Stimulated activated CD4-positive, alpha-beta T cell treated with anti-CD3 and anti-CD28 coated beads, Interleukin-4, amount 100 ng/mL, for 48 hours (primary cell): ENCODE results near the gene RGS8.

ENCODE experiments used
- DNase-seq, 2 donors: peaks; one replicate each; pipeline ENCODE4 v3.0.0-alpha.2; 2020; ENCODE audit warnings: low read depth in 2 of 2

RGS8 gene

DNA sequence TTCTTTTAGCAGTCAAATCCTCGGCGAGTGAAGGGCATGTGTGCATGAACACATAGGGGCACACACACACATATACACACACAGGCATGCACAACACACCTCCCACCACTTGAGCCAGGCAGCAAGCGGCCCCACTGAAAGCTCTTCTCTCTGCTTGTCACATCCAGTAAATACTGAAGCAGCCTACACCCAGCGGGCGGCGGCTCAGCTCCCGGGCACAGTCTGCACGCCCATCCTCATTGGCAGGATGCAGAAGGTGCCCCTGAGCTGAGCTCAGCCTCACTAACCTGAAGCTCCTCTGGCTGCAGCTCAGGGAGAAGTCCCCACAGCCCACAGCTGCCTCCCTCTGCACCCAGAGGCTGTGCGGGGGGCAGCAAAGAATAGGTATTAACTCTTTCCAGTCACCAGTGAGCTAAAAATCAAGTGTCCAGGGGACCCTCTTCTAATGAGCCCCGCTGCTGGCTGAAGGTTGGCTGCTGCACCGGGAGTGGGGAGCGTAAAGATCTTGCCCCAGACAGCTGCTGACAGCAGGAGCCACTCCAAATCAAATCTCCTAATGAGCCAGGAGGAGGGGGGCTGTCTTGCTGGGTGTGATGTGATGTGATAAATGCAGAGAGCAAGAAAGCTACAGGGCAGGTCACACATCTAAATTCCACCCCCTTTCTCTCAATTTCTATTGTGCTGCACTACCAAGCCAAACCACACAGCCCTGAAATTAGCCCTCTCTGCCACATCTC, 12.5 kb downstream of the RGS8 start:
- no peak for DNase-seq

DNA sequence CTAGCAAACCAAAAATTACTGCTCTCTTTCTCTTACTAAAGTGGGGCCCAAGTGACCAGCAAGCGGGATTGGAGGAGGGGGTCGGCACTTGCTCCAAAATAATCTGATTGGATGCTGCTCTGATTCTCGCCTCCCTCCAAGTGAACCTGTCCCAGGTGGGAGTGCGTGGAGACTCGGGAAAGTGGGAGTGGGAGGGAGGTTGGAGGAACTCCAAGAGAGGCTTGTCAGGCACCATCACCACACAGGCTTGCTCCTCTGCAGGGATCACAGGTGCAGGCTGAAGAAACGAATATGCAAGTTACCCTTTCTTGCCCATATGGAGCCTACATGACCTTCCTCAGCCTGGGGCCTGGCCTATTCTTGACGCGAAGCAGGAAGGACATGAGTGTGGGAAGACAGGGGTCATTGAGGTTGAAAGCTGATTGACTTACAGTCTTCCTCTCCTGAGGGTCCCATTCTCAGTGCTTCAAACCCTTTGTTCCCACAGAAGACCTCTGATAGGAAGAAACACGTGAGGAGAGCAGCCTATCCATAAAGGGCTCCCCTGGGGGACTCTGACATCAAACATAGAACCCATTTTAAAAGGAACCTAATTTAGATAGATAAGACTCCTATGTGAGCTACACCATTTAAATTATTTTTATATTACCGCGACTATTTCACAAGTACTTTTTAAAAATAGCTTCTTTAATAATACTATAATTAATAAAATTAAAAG, 14.2 kb downstream of the RGS8 start:
- no peak for DNase-seq

DNA sequence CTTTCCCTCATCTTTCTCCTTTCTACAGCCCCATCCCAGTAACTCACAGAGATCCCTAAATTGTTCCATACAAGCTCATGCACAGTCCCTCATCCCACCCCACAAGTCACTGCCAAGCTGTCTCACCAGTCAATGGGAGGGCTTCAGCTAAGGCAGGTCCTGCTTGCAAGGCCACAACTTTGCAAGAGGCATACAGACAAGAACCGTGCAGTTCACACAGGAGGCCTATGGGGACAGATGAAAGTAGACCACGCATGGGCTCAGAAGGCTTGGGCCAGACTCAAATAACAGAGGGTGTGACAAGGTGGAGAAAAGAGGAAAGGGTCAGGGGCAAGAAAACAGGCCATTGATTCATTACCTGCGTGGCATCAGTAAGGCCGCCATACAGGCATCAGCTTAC, 15.1 kb downstream of the RGS8 start:
- DNase-seq: no peak

DNA sequence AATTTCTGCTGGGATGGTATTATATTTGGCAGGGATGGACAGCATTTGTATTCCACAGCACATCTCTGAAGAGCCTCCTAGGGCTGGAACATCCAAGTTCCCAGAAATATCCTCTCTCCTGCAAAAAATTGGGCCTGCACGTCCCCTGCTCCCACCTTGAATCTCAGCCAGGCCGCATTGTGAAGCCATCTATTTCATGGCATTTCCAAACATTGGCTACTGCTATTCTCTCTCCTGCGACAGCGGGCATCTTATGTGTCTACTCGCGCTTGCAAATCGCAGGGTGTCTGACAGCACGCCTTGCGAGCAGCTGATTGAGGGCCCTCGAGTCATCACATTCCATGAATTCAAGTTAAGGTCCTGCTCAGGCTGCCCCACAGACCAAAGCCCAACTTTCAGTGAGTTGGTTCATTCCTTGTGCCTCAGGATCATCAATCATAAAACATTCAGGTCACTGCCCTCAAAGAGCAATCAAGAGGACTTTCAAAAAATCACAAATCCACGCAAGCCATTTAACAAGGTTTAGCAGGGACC, 15.8 kb downstream of the RGS8 start:
- no peak for DNase-seq

DNA sequence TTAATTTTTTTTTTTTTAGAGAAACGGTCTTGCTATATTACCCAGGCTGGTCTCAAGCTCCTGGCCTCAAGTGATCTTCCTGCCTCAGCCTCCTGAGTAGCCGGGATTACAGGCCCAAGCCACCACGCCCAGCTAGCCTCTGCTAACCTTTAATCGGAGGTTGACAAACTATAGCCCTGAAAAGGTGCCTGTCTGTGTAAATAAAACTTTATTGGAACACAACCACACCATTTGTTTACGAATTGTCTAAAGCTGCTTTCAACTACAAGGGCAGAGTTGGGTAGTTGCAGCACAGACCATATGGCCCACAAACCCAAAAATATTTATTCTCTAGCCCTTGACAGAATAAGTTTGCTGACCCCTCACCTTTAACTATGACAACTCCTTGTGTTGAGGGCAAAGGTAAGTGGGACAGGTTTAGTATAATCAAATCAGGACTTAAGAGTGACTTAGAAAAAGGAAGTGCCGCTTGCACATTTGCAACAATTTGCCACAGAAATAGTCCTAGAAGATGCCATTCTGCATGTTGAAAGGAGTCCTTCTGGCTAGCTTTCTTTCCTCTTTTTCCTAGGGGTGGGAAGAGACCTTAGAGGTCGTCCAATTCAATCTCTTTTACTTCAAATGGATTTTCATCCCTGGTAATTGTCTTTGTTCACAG, 16.4 kb downstream of the RGS8 start:
- no peak for DNase-seq

DNA sequence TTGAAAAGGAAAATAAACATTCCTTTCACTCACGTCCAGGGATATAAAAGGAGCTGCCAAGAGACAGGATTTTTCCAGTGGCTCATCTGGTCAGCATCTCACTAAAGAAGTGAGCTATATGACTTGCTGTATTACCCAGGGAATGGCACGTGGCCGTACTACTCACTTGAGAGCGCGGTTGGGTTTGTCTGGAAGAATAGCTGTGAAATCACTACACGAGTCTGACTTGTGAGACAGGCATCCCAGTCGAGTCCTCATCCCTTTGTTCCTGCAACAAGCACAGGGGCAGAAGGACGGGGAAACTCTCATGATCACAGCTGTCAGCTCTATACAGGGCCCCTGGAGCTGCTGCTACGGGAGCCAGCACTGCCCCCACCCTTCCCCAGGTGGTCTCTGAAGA, 17.7 kb downstream of the RGS8 start:
- DNase-seq: no peak

DNA sequence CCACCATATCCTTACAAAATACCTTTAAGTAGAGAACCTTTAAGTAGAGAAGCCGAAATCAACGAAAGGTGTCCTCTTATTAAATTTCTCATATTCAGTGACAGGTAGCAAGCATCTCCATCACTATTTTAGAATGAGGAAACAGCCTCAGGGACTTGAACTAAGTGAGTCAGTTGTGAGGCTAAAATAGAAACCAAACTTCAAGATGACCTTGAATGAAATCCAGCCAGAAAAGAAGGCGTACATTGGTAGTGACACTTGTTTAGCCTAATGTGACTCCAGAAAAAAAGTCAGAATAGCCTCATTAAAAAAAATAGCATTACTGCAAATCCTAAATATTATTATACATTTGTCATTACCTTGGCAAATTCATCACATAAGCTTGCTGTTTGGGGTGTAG, 20.1 kb downstream of the RGS8 start:
- no peak for DNase-seq

DNA sequence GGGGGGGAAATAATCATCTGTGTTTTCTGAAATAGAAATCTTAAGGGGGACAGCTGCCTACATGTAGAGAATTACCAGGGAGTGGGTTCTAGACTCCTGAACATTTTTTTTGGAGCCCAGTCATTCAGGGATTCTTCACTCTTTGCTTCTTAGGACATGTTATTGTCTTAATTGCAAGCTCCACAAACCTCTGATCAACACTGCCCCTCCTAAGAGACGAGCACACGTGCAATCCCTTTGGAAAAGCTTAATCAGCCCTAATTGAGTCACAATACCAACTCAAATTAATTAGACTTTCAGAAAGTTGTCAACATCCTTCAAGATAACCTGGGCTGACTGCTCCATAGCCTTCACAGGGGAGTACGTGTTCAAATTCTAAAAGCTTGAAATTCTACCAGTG, 21.4 kb downstream of the RGS8 start:
- DNase-seq: no peak

DNA sequence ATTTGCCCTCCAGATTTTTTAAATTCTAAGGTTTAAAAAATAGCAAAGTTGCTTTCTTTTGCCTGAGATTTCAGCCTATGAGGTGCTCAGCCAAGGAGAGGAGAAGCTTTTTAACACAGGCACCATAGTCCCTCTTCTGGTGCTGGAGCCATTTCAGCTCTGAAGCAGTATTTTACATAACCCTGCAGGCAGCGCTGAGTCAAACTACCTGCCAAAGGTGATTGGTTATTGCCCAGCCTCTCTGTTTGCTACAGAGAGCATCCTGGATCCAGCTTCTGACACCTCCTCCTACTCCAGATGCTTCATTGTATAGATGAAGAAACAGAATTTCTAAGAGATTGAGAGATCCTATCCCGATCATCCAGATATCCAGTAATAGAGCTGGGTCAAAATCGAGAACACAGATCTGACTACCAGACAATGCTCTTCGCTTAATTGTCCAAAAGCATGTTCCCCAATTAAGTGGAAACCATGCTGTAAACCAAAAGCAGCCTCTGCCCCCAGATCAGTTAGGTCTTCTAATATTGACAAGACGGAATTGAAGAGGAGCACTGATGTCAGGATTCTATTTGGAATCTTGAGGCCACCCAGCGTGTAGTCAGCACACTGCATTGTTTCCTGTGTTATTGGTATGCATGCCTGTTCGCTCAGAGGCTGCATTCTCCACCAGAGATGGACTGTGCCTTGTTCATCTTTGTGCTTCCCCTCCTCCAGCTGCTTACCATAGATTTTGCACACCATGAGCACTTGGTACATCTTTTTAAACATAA, 22.1 kb downstream of the RGS8 start:
- DNase-seq: no peak

DNA sequence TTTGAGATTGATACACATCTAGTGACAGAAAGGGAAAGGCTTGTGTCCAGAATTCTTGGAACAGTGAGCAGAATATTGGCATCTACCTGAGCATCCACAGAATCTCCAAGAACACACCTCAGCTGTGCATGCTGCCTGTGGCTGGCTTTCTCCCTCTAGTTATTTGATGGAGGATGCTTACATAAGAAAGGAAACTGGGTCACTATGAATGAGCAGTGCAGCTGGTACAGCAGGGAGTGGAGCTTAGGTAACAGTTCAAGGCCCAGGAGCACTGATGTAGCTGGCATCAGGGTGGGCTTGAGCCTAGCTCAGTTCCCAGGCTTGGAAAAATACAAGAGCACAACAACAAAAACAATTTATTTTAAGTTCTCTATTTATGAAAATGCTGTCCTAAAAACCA, 26.3 kb downstream of the RGS8 start:
- DNase-seq: no peak

DNA sequence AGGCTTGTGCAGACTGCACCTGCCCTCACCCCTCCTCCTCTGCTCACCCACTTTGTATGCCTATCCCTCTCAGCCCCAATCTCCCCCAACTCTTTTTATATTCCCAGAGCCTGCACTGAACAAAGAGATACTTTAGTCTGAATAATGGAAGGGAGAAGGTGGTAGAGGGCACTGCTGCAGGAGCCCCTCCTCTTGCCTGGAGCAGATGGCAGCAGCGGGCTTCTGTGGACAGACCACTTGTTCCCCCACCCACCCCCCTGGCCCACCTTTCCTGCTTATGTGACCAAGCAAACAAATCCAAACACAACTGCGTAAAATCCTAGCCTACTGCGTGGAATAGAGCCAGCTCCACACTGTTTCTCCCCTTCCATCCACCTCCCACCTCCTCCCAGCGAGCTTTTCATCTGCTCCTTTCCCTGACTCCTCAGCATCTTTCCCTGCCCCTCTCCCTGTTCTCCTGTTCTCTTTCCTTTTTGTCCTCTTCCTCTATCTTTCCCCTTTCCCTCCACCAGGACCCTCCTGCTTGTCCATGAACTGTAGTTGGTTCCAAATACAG, 27.5 kb downstream of the RGS8 start:
- no peak for DNase-seq

DNA sequence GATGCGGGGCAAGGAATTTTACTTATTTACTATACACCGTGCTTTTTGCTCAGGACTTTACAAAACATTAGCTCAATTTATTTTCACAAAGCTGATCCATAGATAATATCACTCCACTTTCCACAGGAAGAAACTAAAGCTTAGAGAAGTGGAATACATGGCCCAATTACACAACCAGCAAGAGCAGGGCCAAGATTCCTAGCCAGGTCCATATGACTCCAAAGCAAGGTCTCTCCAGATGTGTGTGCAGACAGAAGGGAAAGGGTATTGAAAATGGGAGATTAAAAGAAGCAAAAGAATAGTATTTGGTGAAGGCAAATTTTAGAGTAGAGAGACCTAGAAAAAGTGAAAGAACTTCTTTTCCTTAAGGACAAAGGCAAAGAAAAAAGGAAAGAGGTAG, 30.4 kb downstream of the RGS8 start:
- DNase-seq: no peak

DNA sequence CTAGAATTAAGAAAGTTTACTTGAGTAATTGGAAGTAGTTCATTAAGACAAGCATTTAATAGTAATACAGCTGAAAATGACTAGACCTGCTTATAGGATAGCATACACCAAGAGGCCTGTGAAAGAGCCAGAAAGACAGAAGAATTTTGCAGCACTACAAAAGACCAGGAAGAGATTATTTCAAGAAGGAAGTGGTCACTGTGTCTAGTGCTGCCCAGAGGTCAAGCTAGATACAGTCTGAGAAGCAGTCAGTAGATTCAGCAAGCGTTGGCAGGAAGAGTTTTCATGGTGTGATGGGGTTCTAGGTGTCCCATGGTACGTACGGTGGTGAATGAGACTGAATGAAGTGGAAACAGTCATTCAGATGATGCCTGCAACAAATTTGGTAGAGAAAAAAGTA, 31.5 kb downstream of the RGS8 start:
- DNase-seq: no peak

DNA sequence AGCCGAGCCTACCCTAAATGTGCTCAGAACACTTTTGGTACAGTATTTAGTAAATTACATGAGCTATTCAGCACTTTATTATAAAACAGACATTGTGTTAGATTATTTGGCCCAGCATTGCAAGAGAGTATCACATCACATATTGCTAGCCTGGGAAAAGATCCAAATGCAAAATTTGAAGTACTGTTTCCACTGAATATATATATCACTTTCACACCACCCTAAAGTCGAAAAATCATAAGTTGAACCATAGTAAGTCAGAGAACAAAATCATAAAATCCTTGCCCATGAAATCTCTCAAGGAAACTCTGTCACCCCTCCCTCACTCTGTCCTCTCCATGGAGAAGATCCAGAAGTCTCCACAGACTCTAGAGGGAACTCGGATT, 33.1 kb downstream of the RGS8 start:
- DNase-seq: no peak

DNA sequence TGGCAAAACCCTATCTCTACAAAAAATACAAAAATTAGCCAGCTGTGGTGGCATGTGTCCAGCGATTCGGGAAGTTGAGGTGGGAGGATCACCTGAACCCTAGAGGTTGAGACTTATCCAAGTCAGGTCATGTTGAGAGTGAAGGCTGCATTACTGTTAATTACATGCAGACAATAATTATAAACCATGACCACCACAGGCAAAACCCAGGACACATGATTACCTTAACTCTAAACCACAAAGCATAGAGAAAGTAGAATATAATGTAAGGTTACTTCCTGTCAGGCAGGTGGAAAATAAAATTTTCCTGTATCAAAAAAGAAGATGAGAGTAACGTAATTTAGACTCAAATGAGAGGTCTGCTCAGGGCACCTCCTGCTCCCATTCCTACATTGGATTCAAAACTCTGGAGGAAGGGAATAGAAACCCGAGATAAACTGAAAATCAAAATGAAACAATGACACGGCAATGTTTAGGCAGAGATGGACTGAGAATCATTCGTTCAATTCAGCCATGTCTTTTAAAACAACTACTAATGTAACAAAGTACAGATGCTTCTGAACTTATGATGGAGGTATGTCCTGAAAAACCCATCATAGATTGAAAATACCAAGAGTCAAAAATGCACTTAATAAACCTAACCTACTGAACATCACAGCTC, 33.6 kb downstream of the RGS8 start:
- no peak for DNase-seq

DNA sequence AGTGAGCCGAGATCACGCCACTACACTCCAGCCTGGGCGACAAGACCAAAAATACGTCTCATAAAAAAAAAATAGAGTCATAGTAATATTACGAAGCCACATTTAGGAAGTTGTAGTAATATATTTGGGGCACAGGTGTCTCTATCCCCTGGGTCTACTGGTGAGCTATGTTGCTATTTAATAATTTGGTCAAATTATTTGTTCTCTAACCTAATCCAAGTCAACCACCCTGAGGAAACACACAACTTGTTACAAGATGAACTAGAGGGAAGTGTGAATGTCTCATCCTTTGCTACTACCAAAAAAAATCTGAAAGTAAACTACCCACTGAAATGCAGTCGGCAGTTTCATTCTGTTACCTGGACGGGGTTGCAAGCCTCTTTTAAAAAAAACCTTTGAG, 35.3 kb downstream of the RGS8 start:
- DNase-seq: no peak

DNA sequence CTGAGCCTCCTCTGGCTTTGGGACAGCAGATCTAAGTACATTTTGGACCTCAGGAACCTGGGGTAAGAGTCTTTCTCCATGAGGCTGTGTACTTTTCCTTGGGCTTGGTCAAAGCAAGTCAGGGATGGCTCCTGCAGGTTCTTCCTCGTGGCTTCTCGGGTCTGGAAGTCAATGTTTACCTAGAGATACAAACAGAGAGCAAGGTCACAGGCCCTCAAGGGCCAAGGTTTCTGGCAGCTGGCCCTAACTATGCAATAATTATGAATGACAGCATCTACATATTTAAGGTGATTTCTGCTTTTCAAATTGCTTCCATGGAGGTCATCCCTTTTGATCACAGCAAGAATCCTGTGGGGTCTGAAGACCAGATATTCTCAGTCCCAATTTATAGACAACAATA, 37.6 kb downstream of the RGS8 start:
- no peak for DNase-seq

DNA sequence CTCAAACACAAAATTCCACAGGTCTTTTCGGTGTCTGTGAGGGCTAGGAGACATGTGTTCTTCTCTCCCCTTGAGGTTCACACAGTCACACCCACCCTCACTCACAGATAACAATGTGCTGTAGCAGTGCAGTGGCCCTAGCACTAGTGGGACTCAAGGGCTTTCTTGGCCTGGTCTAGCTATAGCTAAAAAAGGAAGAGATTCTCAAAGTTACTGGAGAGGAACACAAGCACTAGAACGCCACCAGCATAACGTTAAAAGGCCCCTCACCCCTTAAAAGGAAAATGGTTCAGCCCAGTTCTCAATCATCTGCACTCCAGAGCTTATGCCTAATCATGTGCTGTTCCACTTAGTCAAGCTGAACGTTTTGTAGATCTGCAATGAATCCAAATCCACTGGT, 39.5 kb downstream of the RGS8 start:
- DNase-seq: no peak

DNA sequence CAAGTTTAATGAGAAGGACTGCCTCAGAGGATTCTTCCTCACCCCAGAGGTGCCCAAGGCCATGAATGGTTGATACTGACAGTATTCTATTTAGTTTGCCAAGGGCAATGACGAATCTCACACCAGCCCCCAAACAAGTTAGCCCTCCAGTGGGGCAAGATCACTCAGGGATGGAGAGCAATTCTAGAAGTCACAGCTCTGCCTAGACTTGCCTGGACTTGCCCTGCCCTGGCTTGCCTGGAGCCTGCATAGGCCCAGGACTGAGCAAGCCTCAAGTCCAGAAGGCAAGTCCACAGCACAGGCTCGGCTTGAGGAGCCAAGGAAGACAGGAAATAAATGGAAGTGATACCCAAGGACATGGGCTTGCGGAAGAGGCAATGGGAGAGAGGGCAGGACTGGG, 40.7 kb downstream of the RGS8 start:
- no peak for DNase-seq

DNA sequence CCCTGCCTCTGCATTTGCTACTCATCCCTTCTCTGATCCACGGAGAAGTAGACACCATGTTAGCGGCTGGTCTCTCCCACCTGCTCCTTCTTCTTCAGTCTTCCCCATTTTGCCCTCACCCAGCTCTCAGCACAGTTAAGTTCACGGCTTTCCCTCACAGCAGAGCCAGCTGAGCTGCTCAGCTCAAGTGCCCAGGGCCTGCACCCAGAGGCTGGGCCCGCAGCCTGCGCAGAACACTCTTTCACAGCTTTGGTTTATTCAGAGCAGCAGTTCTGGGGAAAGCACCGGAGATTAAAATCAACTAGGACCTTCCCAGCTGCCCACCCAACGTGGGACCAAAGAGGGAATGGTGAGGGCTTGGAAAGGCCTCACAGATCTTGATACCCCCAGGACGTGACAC, 41.9 kb downstream of the RGS8 start:
- no peak for DNase-seq

DNA sequence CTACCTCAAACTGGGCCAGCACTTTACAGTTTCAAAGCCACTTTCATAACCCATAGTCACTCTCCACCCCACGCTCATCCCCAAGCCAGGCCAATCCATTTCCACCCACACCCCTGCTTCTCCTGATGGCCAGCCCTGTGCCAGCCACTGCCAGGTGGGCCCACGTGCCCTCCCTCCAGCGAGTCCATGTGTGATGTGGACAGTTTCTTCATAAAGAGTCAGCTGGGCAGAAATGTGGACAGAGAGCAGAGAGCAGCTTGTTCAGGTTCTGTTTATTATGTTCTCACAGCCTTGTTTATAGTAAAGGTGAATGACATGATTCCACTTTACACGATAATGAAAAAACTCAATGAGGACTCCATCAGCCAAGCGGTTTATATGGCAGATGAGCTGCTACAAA, 42.8 kb downstream of the RGS8 start:
- DNase-seq: no peak
